GM21360 (cell line): ENCODE measurements around the gene HSPA1A.
"Not testable (repeated sequence)": the region's sequence is repeated elsewhere in the genome, so short reads cannot be mapped to it uniquely, and the experiment has no call there.

ENCODE experiments used
- ATAC-seq: cut with Tn5 transposase; IDR thresholded peaks from one replicate; pipeline ENCODE4 v1.9.1; 2021; ENCODE audit warnings: mild to moderate bottlenecking, moderate library complexity; ENCODE audit not compliant: unreplicated experiment

Gene HSPA1A

GRCh38 chr6:31834367-31835250 is 19.3 kb downstream of the HSPA1A start:
- ATAC-seq, result no peak

GRCh38 chr6:31836047-31836473 is 20.7 kb downstream of the HSPA1A start:
- no peak for ATAC-seq

GRCh38 chr6:31836474-31837368 is 21.4 kb downstream of the HSPA1A start:
- ATAC-seq, result no peak

GRCh38 chr6:31837369-31838113 is 22.2 kb downstream of the HSPA1A start:
- no peak for ATAC-seq

- ATAC-seq, result not testable (repeated sequence)
Measured at GRCh38 chr6:31838114-31838553, 22.8 kb downstream of the HSPA1A start.

- no peak for ATAC-seq
Measured at GRCh38 chr6:31838968-31839367, 23.6 kb downstream of the HSPA1A start.

GRCh38 chr6:31839779-31840126 is 24.4 kb downstream of the HSPA1A start:
- not testable (repeated sequence) for ATAC-seq

- ATAC-seq, result no peak
Measured at GRCh38 chr6:31842053-31842452, 26.7 kb downstream of the HSPA1A start.

- no peak for ATAC-seq
Measured at GRCh38 chr6:31844507-31844906, 29.2 kb downstream of the HSPA1A start.

GRCh38 chr6:31847276-31847978 is 32.1 kb downstream of the HSPA1A start:
- no peak for ATAC-seq

- ATAC-seq, result no peak
Measured at GRCh38 chr6:31850765-31851484, 35.6 kb downstream of the HSPA1A start.

GRCh38 chr6:31851485-31851832 is 36.1 kb downstream of the HSPA1A start:
- no peak for ATAC-seq

GRCh38 chr6:31851980-31852718 is 36.8 kb downstream of the HSPA1A start:
- not testable (repeated sequence) for ATAC-seq

- not testable (repeated sequence) for ATAC-seq
Measured at GRCh38 chr6:31857774-31858173, 42.4 kb downstream of the HSPA1A start.

- ATAC-seq, result no peak
Measured at GRCh38 chr6:31858707-31859106, 43.4 kb downstream of the HSPA1A start.

- no peak for ATAC-seq
Measured at GRCh38 chr6:31859923-31860322, 44.6 kb downstream of the HSPA1A start.

- no peak for ATAC-seq
Measured at GRCh38 chr6:31860349-31860748, 45.0 kb downstream of the HSPA1A start.

GRCh38 chr6:31861150-31861549 is 45.8 kb downstream of the HSPA1A start:
- no peak for ATAC-seq

GRCh38 chr6:31861919-31862343 is 46.6 kb downstream of the HSPA1A start:
- no peak for ATAC-seq
